HL-60 (cell line): ENCODE results near the gene MSL1.

Experiments used
- POLR2AphosphoS5 ChIP-seq: IDR thresholded peaks from 2 replicates; pipeline ENCODE4 v1.6.1; 2012; ENCODE audit warnings: low read depth
- TF ChIP-seq, protein P1 (sequence below): IDR thresholded peaks from one replicate; pipeline ENCODE4 v1.5.1; 2011; ENCODE audit warnings: low read length, control low read depth, inconsistent platforms; ENCODE audit not compliant: insufficient read depth

DNA sequence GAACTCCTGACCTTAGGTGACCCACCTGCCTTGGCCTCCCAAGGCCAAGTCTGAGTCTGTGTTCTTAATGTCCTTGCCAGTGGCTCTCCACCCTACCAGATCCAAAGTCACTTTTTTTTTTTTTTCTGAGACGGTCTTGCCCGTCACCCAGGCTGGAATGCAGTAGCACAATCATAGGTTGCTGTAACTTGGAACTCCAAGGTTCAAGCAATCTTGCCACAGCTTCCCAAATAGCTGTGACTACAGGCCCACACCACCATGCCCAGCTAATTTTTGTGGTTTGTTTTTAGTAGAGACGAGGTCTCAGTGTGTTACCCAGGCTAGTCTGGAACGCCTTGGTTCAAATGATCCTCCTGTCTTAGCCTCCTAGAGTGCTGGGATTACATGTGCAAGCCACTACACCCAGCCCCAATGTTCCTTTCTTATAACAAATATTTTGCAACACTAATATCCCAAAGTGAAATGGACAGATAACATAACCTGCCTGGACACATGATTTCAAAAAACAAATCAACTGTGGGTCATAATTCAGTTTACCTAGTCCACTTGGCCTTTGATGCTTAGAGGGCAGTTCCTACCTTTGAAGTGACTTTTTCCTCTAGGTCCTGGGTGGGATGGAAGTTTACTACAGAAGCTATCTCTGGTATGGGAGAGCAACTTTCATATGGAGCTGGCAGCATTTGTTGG, 51.5 kb downstream of the MSL1 start:
- TF ChIP-seq, protein P1, sequence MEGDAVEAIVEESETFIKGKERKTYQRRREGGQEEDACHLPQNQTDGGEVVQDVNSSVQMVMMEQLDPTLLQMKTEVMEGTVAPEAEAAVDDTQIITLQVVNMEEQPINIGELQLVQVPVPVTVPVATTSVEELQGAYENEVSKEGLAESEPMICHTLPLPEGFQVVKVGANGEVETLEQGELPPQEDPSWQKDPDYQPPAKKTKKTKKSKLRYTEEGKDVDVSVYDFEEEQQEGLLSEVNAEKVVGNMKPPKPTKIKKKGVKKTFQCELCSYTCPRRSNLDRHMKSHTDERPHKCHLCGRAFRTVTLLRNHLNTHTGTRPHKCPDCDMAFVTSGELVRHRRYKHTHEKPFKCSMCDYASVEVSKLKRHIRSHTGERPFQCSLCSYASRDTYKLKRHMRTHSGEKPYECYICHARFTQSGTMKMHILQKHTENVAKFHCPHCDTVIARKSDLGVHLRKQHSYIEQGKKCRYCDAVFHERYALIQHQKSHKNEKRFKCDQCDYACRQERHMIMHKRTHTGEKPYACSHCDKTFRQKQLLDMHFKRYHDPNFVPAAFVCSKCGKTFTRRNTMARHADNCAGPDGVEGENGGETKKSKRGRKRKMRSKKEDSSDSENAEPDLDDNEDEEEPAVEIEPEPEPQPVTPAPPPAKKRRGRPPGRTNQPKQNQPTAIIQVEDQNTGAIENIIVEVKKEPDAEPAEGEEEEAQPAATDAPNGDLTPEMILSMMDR, result no peak
- TF ChIP-seq POLR2AphosphoS5, result no peak
